Endothelial cell of umbilical vein (primary cell): ENCODE results near the gene KISS1. TPM values are rescaled to one million over a fixed set of nuclear protein-coding genes. Genes with fewer than 3 reads are reported as not detected.

Experiments
- BruUV-seq: library from RNA; stranded (reverse); fragments of 400-500 nt; replicated peaks from 2 replicates; lab custom pipeline; 2021; lab: Mats Ljungman, UMichigan
- CTCF ChIA-PET: fragments of 300-600, 350-600 bp; sonication (Branson Sonifier 250); formaldehyde crosslinking; loops from one replicate; lab custom pipeline; 2021; ENCODE audit warnings: antibody characterized with exemption, inconsistent platforms; lab: Charles Lee
- POLR2A ChIA-PET: fragments of 300-600, 350-600 bp; sonication (Branson Sonifier 250); formaldehyde crosslinking; loops from one replicate; lab custom pipeline; 2021; ENCODE audit warnings: antibody characterized with exemption, inconsistent platforms; lab: Charles Lee
- DNase-seq: peaks from one replicate; pipeline ENCODE4 v3.0.0-alpha.2; 2011; ENCODE audit warnings: low read depth, low spot score
- FAIRE-seq: peaks from 2 replicates; lab custom pipeline; 2011; peaks lifted over from hg19 to GRCh38; lab: Jason Lieb, UNC
- H2AFZ ChIP-seq: 2 replicates; pipeline ENCODE4 v1.6.0; 2012; ENCODE audit warnings: low read depth, low read length, control low read depth, inconsistent platforms
- H3K27ac ChIP-seq: 2 replicates; pipeline ENCODE4 v1.5.1; 2011; ENCODE audit warnings: low read depth, mild to moderate bottlenecking, control low read depth, low read length, moderate library complexity; ENCODE audit not compliant: insufficient read depth
- H3K27me3 ChIP-seq, 2 experiments: 2 replicates each; pipeline versions ENCODE4 v1.6.0 to v1.6.1; 2011; ENCODE audit warnings: low read length in 2 of 2, mixed read lengths in 1 of 2; ENCODE audit not compliant: control insufficient read depth in 2 of 2, insufficient read depth in 2 of 2
- H3K36me3 ChIP-seq, 2 experiments: 2 replicates in 1 of 2; 3 replicates in 1 of 2; pipeline ENCODE4 v1.5.1; 2011; ENCODE audit warnings: low read length in 2 of 2, mild to moderate bottlenecking in 1 of 2, moderate library complexity in 1 of 2; ENCODE audit not compliant: control insufficient read depth in 2 of 2, insufficient read depth in 2 of 2; ENCODE audit errors: extremely low read depth in 1 of 2
- H3K4me1 ChIP-seq: 3 replicates; pipeline ENCODE4 v1.5.1; 2011; ENCODE audit warnings: mild to moderate bottlenecking, low read length; ENCODE audit not compliant: control insufficient read depth, insufficient read depth; ENCODE audit errors: extremely low read depth
- H3K4me2 ChIP-seq: 2 replicates; pipeline ENCODE4 v1.6.1; 2011; ENCODE audit warnings: low read length, control low read depth, mixed read lengths; ENCODE audit not compliant: insufficient read depth
- H3K4me3 ChIP-seq, 3 experiments: fragments of 200-600 bp in 1 of 3; sonication (generic), shearing (Covaris generic) in 1 of 3; replicated peaks in 1 of 3; 2 replicates each; pipeline ENCODE4 v1.5.1; 2011 to 2016; ENCODE audit warnings: control low read depth in 3 of 3, low read length in 3 of 3, mild to moderate bottlenecking in 2 of 3, inconsistent platforms in 1 of 3, low read depth in 1 of 3, moderate library complexity in 1 of 3; ENCODE audit not compliant: insufficient read depth in 1 of 3
- H3K79me2 ChIP-seq: 2 replicates; pipeline ENCODE4 v1.6.0; 2012; ENCODE audit warnings: low read length, inconsistent platforms; ENCODE audit not compliant: control insufficient read depth, insufficient read depth
- H3K9ac ChIP-seq: replicated peaks from 2 replicates; pipeline ENCODE3; 2011; ENCODE audit warnings: low read length, control low read depth; ENCODE audit not compliant: insufficient read depth; ENCODE audit errors: extremely low read depth
- H3K9me1 ChIP-seq: replicated peaks from 3 replicates; pipeline ENCODE4 v1.6.0; 2011; ENCODE audit warnings: mild to moderate bottlenecking, low read length; ENCODE audit not compliant: control insufficient read depth, insufficient read depth; ENCODE audit errors: extremely low read depth
- H3K9me3 ChIP-seq: replicated peaks from 2 replicates; pipeline ENCODE4 v1.5.1; 2012; ENCODE audit warnings: low read length, inconsistent platforms; ENCODE audit not compliant: control insufficient read depth, insufficient read depth
- H4K20me1 ChIP-seq: replicated peaks from 2 replicates; pipeline ENCODE3; 2011; ENCODE audit warnings: mild to moderate bottlenecking, low read length; ENCODE audit not compliant: control insufficient read depth, insufficient read depth; ENCODE audit errors: extremely low read depth
- EZH2 ChIP-seq: IDR thresholded peaks from 2 replicates; pipeline ENCODE4 v1.6.1; 2012; ENCODE audit warnings: borderline replicate concordance, low read depth, mild to moderate bottlenecking, moderate library complexity, low read length, inconsistent platforms; ENCODE audit not compliant: severe bottlenecking
- FOS ChIP-seq: IDR thresholded peaks from 2 replicates; pipeline ENCODE4 v1.6.1; 2011; ENCODE audit warnings: mild to moderate bottlenecking, low read length, moderate library complexity, borderline replicate concordance; ENCODE audit not compliant: insufficient read depth
- GATA2 ChIP-seq: IDR thresholded peaks from 2 replicates; pipeline ENCODE4 v1.7.0; 2011; ENCODE audit warnings: low read depth, mild to moderate bottlenecking, moderate library complexity, mixed read lengths, low read length; ENCODE audit not compliant: insufficient read length, insufficient read depth
- JUN ChIP-seq: IDR thresholded peaks from 2 replicates; pipeline ENCODE4 v1.6.1; 2011; ENCODE audit warnings: borderline replicate concordance, low read depth; ENCODE audit not compliant: insufficient read length, insufficient read depth
- MYC ChIP-seq: IDR thresholded peaks from one replicate; pipeline ENCODE4 v1.6.1; 2011; ENCODE audit warnings: mild to moderate bottlenecking, low read depth, low read length
- POLR2A ChIP-seq: IDR thresholded peaks from 2 replicates; pipeline ENCODE4 v1.6.1; 2012; ENCODE audit warnings: low read depth, mild to moderate bottlenecking, control low read depth, low read length
- POLR2AphosphoS5 ChIP-seq: IDR thresholded peaks from 2 replicates; pipeline ENCODE4 v1.6.1; 2012; ENCODE audit warnings: low read depth, mild to moderate bottlenecking, control low read depth, low read length, moderate library complexity; ENCODE audit not compliant: insufficient read depth
- dilution Hi-C: fragments of 300-500 bp; cut with MboI; formaldehyde crosslinking; loops from one replicate; pipeline ENCODE4 v1.15.0; 2019; ENCODE audit warnings: low sequenced_read_pairs; ENCODE audit not compliant: extremely low pct_ligation_motif_present
- intact Hi-C: fragments of 100-400 bp; cut with micrococcal nuclease; formaldehyde crosslinking; loops from one replicate; pipeline ENCODE4 v1.10.0; 2022
- polyA plus RNA-seq, 4 experiments: library from polyadenylated mRNA; depleted of rRNA in 3 of 4; stranded (reverse) in 3 of 4; unstranded in 1 of 4; fragments of >200 nt; gene quantifications; 2 replicates each; pipeline versions ENCODE4 v1.2.1 to v1.2.3, GENCODE V29; 2011 to 2012; ENCODE audit warnings: missing spikeins in 1 of 4
- total RNA-seq: library from RNA; stranded (reverse); gene quantifications from 2 replicates; pipeline ENCODE4 v1.2.3, GENCODE V29; 2021
- TF ChIP-seq, protein P1 (sequence below), 2 donors: IDR thresholded peaks; 1 replicate in 1 of 2; 2 replicates in 1 of 2; pipeline ENCODE4 v1.5.1; 2011; ENCODE audit warnings: low read length in 2 of 2, mild to moderate bottlenecking in 2 of 2, moderate library complexity in 2 of 2, control low read depth in 1 of 2, inconsistent platforms in 1 of 2, low read depth in 1 of 2; ENCODE audit not compliant: insufficient read depth in 1 of 2; ENCODE audit errors: extremely low read depth in 1 of 2
- TF ChIP-seq, protein P2 (sequence below): IDR thresholded peaks from 2 replicates; pipeline ENCODE4 v1.6.1; 2011; ENCODE audit not compliant: insufficient read depth, insufficient read length

The KISS1 gene
- total and polyA plus RNA-seq, 2 donors (not counting 3 experiments of a cell fraction or from before 2014, with no cell fraction given), result 0.22 to 1.00 TPM

DNA sequence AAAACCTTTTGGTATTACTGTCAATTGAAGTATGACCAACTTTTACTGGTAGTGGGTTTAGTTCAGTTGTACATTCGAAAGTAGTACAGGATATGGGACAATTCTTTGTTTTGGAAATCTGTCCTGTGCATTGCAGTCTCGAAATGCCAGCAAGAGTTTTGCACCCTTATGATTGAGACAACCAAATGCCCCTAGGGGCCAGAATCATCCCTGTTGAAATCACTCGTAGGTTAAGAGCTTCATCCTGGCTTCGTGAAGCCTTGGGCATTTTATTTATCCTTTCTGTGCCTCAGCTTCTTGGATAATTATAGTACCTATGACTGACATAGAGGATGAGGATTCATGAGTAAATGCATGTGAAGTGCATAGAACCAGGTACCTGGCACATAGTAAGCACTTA, 19.9 kb upstream of the KISS1 start:
- H3K9me3 ChIP-seq, result no peaks in the 10 kb centered on the region
- H3K27me3 ChIP-seq, result no peaks in the 10 kb centered on the region
- H2AFZ ChIP-seq, result no peak overlapping the region
- H3K4me3 ChIP-seq, result no peak overlapping the region
- TF ChIP-seq FOS (no peak), GATA2 (no peak), POLR2A (no peak), JUN (no peak), EZH2 (no peak), MYC (no peak), POLR2AphosphoS5 (no peak)
- TF ChIP-seq, protein P1, sequence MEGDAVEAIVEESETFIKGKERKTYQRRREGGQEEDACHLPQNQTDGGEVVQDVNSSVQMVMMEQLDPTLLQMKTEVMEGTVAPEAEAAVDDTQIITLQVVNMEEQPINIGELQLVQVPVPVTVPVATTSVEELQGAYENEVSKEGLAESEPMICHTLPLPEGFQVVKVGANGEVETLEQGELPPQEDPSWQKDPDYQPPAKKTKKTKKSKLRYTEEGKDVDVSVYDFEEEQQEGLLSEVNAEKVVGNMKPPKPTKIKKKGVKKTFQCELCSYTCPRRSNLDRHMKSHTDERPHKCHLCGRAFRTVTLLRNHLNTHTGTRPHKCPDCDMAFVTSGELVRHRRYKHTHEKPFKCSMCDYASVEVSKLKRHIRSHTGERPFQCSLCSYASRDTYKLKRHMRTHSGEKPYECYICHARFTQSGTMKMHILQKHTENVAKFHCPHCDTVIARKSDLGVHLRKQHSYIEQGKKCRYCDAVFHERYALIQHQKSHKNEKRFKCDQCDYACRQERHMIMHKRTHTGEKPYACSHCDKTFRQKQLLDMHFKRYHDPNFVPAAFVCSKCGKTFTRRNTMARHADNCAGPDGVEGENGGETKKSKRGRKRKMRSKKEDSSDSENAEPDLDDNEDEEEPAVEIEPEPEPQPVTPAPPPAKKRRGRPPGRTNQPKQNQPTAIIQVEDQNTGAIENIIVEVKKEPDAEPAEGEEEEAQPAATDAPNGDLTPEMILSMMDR (IDR thresholded peaks at IDR 0.05; ENCODE audit: extremely low read depth in 1 of 2, insufficient read depth in 1 of 2, low read depth in 1 of 2, low read length in 2 of 2), result no peak
- TF ChIP-seq, protein P2, sequence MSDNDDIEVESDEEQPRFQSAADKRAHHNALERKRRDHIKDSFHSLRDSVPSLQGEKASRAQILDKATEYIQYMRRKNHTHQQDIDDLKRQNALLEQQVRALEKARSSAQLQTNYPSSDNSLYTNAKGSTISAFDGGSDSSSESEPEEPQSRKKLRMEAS, result no peak
- no peak overlapping the region for H3K27ac ChIP-seq
- dilution Hi-C loops (no loop called here), intact Hi-C loops (no loop called here)
- H3K4me2 ChIP-seq, result no peak overlapping the region
- H3K36me3 ChIP-seq, result no peaks in the 10 kb centered on the region
- H3K79me2 ChIP-seq, result no peaks in the 10 kb centered on the region
- no peaks in the 10 kb centered on the region for H3K4me1 ChIP-seq
- no TSS peak for BruUV-seq
- no peaks in the 10 kb centered on the region for H3K9me1 ChIP-seq
- FAIRE-seq (no peak), DNase-seq (no peak)
- CTCF ChIA-PET, result interaction anchor here (1.4 to 6.3 kb wide), 8 partner anchors 10 to 287 kb away, joined by 3 to 176 read pairs (median 20); partner anchors contain the start of genes PLEKHA6 and REN
- POLR2A ChIA-PET, result no interaction called here
- no peaks in the 10 kb centered on the region for H4K20me1 ChIP-seq
- H3K9ac ChIP-seq, result no peak overlapping the region
